SH-SY5Y (cell line): ENCODE results near the gene MAP2.

ENCODE experiments used
- GATA2 ChIP-seq: IDR thresholded peaks from 2 replicates; pipeline ENCODE4 v1.6.1; 2011; ENCODE audit warnings: mild to moderate bottlenecking, low read depth, low read length
- GATA3 ChIP-seq: IDR thresholded peaks from 2 replicates; pipeline ENCODE4 v1.6.1; 2011; ENCODE audit warnings: low read depth, mild to moderate bottlenecking, low read length, moderate library complexity

DNA sequence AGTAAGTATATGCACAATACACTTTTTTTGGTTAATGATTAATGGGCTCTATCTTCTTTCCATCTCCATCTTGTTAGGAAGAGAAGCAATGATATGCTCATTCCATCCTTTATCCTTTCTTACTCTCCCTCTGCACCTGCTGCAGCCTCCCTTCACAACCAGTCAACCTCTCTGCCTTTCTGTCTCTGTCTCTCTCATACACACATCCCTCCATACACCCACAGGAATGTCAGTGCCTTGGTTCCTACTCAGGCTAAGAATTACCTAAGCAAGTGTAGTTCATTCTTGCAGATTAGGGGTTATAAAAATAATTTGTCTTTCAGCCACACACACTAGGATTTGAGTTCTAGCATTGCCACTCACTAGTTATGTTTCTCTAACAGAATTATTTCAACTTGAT, 45.6 kb downstream of the MAP2 start:
- no peak for TF ChIP-seq GATA2
- no peak for TF ChIP-seq GATA3
